Mononuclear cell (primary cell): ENCODE measurements around the gene ZFP1. TPM values are rescaled to one million over a fixed set of nuclear protein-coding genes. Genes with fewer than 3 reads are reported as not detected.
A peak's percentile ranks its signal among the peaks of the same experiment; 100 is the strongest.

Experiments
- H3K27me3 ChIP-seq: 2 replicates; pipeline ENCODE4 v1.6.0; 2011; ENCODE audit warnings: low read length, control low read depth; ENCODE audit not compliant: insufficient read depth
- H3K4me1 ChIP-seq: 2 replicates; pipeline ENCODE4 v1.5.1; 2011; ENCODE audit warnings: mild to moderate bottlenecking, low read length, control low read depth; ENCODE audit not compliant: insufficient read depth
- H3K4me3 ChIP-seq: 2 replicates; pipeline ENCODE4 v1.5.1; 2011; ENCODE audit warnings: mild to moderate bottlenecking, low read length, moderate library complexity
- H3K9me3 ChIP-seq: 2 replicates; pipeline ENCODE4 v1.5.1; 2011; ENCODE audit warnings: low read depth, mild to moderate bottlenecking, control low read depth, low read length
- total RNA-seq: library from RNA; depleted of rRNA; stranded (reverse); fragments of >200 nt; gene quantifications from one replicate; pipeline ENCODE4 v1.2.3, GENCODE V29; 2012

ZFP1 gene
- total RNA-seq: 14.2 TPM

DNA sequence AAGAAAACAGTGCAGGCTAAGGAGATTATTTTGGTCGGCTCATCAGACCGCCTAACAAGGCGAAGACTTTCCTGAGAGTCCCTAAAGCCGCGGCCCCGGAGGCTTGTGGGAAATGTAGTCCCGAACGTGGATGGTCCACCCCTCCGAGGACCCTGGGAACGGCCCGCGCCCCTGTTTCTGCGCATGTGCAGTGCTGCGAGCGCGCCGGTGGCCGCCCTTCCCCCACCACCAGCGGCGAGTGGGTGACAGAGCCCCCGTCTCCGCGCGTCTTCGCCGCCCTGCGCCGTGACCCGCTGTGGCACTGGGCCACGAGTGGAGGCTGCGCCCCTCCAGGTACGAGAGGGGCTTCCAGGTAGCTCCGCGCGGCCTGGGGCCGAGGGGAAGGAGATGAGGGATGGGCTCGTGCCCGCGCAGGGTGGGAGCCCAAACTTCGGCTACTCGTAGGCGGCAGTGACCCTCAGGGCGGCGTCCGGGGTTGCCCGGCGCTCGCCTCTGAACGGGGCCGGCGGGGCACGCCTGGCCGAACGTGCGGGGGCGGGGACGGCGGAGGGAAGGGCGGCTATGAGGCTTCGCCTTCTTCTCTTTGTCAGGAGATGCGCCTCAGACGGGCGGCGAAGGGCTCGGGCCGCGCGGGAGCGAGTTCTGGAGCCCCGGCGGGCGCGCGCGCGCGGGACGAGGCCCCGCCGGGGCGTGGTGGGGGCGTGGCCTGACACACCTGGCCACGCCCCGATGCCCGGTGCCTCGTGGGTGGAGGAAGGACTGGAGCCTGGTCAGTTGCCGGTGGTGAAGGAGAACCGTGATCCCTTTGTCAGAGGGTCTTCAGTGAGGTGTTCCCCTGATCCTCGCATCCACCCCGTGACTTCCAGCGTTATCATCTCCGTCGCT lies at the start of gene ZFP1:
Gene ZFP1, plus strand, starts transcription at position 214 of the 885 bp plus-strand sequence. CDS start 4,428 bp downstream, outside the sequence.
- peaks cover 11% of the 10 kb centered on the region for H3K9me3 ChIP-seq
- H3K4me3 ChIP-seq: peak within 1 kb of the TSS; percentile 93
- H3K4me1 ChIP-seq: peaks cover 9% of the 10 kb centered on the region
- H3K27me3 ChIP-seq: no peaks in the 10 kb centered on the region

DNA sequence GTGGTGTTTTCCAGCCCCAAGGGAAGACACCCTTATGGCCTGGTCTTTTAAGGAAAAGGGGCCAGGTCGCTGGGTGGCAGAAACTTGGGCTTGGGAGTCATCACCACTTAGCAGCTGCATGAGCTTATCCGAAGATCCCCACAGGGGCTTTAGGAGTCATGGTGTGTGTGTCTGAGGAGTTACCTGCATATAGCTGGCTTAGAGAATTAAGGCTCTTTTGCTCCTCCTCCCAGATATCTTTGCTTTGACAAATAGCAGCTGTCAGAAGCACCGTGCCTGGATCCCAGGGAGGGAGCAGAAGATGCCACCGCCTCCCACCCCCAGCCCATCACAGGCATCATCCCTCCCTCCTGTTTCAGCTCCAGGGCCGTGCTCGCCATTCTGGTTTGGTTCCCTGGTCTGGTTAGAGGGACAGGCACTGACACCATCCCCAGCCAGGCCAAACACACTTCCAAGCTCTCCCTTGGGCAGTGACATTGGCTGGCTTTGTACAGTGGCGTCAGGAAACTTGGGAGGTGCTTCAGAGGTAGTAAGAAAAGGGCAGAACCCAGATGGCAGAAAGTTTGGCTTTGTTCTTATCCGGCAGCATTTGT lies 49.2 kb upstream of the ZFP1 start:
- Histone ChIP-seq H3K27me3 (no peaks in the 10 kb centered on the region), H3K4me3 (no peak overlapping the region), H3K9me3 (no peaks in the 10 kb centered on the region), H3K4me1 (peaks cover 31% of the 10 kb centered on the region)

DNA sequence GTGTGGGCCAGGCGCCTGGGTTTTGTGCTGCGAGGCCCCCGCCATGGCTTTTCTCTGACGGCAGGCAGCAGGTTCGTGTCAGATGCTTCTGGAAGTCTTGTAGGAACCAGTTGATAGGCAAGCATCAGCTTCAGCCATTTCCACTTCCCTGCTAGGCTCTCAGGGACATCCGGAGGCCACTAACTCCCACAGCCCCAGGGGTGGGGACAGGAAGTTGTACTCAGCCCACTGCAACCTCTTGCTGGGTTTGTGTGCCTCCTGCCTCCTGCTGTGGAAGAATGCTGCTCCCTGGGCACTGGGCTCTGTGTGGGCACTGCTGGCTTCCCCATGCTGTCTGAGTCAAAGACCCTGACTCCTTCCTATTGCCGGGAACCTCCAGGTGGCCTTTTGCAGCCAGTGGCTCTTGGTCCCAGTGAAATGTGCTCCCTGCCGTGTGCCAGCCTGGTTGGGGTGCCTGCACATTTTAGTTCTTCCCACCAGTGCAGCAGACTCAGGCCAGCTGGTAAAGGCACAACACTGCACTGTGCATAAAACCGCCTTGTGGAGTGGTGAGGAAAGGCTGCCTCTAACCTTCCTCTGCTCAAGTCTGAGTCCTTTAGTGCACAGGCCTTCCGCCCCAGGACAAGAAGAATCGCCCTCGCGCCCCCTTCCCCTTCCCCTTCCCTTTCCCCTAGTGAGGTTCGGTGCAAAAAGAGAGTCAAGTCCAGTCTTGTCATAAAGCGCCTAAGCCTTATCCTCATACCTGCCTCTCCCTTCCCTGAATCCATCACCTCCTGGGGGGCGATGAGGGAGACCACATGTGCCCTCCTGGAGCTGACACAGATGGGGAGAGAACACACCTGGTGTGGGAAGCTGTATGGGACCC lies 48.4 kb upstream of the ZFP1 start:
- H3K4me3 ChIP-seq: no peak overlapping the region

DNA sequence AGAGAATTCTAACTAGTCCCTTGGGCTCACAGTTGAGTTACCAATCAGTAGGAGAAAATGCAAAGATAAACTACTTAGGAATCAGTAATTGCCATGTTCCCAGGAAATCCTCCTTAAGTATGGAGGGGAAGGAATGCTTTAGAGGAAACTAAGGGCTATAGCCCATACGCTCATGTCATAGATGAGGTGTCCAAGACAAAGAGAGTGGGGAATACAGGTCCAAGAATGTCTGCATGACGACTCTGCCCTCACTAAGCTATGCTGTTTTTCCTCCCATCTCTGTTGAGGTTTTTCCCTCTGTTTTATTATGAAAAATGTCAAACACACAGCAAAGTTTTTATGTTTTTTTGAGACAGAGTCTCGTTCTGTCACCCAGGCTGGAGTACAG lies 47.7 kb upstream of the ZFP1 start:
- H3K4me3 ChIP-seq: no peak overlapping the region
- H3K4me1 ChIP-seq: peaks cover 45% of the 10 kb centered on the region
- no peaks in the 10 kb centered on the region for H3K27me3 ChIP-seq
- H3K9me3 ChIP-seq: no peaks in the 10 kb centered on the region

More for the DNA sequence above, 48.4 kb upstream of the ZFP1 start:
- no peaks in the 10 kb centered on the region for H3K9me3 ChIP-seq
- peaks cover 39% of the 10 kb centered on the region for H3K4me1 ChIP-seq
- no peaks in the 10 kb centered on the region for H3K27me3 ChIP-seq

DNA sequence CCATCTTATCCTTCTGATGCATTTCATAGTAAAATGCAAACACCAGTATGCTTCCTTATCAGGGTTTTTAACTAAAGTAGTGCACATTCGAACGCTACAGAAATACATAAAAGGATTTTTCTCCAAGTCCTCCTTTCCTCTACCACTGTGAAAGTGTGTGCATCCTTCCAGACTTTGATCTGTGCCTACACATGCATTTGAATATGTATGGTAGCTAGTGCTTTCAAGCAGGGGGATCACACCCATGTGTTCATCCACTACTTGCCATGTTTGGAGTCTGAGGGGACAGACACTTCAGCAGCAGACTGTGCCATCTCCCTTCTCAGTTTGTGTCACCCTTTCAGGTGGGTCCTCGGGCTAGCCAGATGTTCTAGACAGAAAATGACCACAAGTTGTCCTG lies 46.7 kb upstream of the ZFP1 start:
- H3K4me3 ChIP-seq: no peak overlapping the region
- no peaks in the 10 kb centered on the region for H3K27me3 ChIP-seq
- H3K4me1 ChIP-seq: peaks cover 55% of the 10 kb centered on the region
- no peaks in the 10 kb centered on the region for H3K9me3 ChIP-seq

DNA sequence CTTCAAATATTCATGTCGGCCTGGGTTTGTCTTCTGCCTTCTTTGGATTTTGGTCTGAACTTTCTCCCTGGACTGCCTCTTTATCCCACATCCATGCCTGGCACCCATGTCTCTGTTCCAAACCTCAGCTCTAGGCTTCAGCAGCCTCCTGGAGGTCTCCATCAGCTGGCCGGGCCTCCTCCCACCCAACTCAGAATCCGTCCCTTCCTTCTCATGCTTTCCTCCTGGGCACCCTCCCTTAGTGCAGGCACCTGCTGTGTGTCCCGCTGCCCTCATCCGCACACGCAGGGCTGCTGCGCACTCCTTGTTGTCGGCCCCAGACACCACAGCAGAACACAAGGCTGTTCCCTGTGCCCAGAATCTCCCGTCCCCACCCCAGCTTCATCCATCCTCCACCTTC lies 45.7 kb upstream of the ZFP1 start:
- H3K9me3 ChIP-seq: no peaks in the 10 kb centered on the region
- no peak overlapping the region for H3K4me3 ChIP-seq
- H3K27me3 ChIP-seq: no peaks in the 10 kb centered on the region
- peaks cover 60% of the 10 kb centered on the region for H3K4me1 ChIP-seq

DNA sequence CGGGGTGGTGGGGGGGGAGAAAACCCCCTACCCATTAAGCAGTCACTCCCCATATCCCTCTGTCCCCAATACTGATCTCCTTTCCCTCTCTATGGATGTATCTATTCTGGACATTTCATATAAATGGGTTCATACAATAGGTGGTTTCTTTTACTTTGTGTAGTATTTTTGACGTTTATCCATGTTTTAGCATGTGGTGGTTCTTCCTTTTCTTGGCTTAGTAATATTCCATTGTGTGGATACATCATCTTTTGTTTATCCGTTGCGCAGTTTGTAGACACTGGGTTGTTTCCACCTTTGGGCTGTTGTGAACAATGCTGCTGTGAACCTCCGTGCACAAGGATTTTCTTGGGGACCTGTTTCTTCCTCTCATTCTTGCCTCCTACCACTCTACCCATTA lies 44.3 kb upstream of the ZFP1 start:
- Histone ChIP-seq H3K4me1 (peaks cover 59% of the 10 kb centered on the region), H3K27me3 (no peaks in the 10 kb centered on the region), H3K4me3 (no peak overlapping the region)

DNA sequence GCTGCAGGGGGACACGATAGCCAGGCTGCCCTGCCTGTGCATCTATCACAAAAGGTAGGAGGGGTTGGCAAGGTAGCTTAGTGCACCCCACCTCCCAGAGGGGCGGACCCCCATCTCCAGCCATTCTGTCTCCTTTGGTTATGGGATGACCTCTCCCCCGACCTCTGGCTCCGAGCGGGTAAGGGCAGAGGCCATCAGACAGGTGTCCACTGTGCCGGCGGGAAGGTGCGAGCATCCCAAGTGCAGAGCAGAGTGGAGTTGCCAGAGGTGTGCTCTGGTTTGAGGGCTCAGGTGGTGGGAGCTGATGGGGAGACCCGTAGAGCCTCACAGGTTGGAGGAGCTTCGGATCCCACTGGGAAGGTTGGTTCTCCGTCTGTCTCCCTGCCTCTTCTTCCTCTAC lies 43.5 kb upstream of the ZFP1 start:
- Histone ChIP-seq H3K9me3 (no peaks in the 10 kb centered on the region), H3K4me3 (no peak overlapping the region), H3K4me1 (peaks cover 59% of the 10 kb centered on the region), H3K27me3 (no peaks in the 10 kb centered on the region)

More for the DNA sequence above, 44.3 kb upstream of the ZFP1 start:
- no peaks in the 10 kb centered on the region for H3K9me3 ChIP-seq

DNA sequence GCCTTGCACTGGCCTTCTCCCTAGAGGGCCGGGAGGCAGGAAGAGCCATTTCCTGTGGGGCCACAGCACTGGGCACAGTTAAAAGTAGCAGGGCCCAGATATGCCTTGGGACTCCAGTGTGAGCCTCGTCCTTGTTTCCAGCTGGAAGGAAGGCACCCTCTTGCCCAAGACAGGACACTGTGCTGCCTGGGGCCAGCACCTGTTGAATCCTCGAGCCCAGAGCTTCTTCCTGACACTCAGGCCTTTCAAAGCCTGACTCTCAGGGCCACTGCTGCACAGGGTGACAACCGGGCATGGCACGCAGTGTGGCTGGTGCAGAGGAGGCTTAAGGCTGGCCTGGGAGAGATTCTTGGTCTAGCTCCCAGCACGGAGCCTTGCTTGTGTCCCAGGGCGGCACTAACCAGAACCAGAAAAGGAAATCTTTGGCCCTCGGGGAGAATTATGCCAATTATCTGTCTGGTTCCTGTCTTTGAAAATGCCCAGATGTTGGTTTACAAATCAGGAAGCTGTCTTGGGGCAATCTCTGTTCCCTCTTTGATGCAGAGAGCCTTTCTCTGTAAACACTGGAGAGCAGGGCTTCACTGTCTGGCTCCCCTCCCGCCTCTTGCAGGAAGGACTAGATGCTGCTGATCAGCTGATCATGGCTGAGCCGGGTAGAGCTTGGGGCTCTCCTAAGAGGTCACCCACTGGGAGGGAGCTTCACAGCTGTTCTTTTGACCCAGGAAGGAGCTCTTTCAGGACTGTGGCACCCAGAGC lies 42.8 kb upstream of the ZFP1 start:
- Histone ChIP-seq H3K4me3 (no peak overlapping the region), H3K9me3 (no peaks in the 10 kb centered on the region), H3K4me1 (peaks cover 59% of the 10 kb centered on the region), H3K27me3 (no peaks in the 10 kb centered on the region)

DNA sequence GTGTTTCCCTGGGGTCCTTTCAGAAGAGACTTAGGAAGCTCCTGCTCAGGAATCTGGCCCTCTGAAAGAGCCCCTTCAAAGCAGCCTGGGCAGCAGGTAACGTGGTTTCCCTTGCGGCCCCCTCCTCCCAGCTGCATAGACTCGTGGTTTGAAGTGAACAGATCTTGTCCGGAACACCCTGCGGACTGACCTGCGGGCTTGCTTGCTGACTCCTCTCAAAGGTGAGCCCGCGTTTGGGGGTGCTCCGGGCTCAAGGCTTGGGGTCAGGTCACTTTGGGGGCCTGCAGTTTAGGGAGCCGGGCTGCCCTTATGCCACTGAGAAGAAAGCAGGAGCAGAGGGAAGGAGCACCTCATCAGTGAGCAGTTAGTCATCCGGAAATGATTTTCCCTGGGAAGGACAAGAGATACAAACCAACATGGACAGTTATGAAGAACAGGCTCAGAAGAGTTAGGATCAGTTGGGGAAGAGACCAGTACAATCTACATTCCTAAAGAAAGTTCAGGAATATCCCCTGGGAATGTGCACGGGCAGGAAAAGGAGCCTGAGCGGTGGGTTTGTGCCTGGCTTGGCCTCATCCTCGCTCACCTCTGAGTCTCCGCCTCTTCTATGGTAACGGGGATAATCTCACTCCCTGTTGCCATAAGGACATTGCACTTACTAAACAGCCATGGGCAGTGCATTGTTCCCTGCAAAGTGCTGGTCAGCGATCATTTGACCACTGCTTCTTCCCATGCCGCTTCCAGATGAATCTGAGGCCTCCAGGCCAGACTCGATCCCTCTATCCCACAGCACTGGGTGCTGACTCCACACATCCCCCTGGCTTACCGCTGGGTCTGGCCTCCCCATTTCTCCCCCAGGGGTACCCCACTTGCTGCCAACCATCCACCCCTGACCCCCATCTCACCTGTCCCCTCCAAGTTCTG lies 41.7 kb upstream of the ZFP1 start:
- no peaks in the 10 kb centered on the region for H3K9me3 ChIP-seq
- H3K4me1 ChIP-seq: peaks cover 68% of the 10 kb centered on the region
- H3K4me3 ChIP-seq: no peak overlapping the region
- H3K27me3 ChIP-seq: no peaks in the 10 kb centered on the region

DNA sequence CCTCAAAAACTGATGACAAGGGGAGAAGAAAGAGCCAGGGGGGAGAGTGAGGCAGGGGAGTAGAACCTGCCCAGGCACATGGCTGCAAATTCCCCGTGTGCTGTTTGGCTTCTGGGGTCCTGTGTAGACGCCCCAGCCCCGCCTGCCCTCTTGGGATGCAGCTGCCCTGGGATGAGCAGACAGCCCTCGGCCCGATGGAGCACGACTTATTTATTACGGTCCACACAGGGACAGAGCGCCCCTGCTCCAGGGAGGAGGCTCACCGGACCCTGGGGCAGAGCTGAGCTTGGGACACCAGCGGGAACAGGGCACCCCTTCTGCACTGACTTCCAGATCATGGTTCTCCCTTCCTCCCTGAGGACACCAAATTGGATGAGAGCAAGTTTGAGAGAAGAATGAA lies 40.8 kb upstream of the ZFP1 start:
- Histone ChIP-seq H3K9me3 (no peaks in the 10 kb centered on the region), H3K27me3 (peaks cover 4% of the 10 kb centered on the region), H3K4me3 (no peak overlapping the region), H3K4me1 (peaks cover 77% of the 10 kb centered on the region)

DNA sequence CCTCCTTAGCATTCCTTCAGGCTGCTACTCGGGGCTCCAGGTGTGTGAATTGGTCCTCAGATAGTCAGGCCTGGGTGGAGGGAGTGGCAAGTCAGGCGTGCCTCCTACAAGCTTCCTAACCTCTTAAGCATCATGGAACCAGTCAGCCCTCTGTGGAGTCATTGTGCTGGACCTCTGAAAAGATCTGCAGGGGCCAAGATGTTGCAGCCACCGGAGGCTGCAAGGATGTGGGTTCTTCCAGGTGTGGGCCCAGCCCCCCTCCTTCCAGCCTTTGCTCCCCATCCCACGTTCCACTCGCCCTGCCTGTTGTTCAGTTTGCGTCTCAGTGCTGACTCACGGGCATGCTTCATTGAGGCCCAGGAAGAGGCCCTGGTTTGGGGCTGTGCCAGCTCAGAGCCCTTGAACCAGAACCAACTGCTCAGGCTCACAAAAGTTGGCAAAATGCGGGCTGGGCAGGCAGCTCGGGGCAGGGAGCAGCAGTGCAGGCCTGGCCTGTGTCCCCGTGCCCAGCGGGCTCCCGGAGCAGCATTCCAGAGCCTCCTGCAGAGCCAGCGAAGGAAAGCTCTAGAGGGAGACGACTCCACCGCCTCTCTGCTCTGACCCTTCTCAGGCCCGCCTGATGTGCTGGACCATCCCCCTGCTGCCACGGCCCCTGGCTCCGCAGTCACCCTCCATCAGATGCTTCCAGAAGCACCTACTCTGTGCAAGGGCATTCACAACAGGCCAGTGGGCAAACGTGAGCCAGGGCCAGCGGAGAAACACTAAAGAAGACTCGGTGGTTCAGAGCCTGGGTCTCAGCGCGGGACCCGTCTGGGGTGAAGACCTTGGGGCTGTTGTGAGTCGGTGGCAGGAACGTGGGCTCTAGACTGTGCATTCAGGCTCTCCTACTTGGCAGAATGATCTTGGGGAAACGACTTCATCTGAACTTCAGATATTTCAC lies 39.3 kb upstream of the ZFP1 start:
- no peaks in the 10 kb centered on the region for H3K9me3 ChIP-seq
- H3K27me3 ChIP-seq: peaks cover 9% of the 10 kb centered on the region
- no peak overlapping the region for H3K4me3 ChIP-seq
- H3K4me1 ChIP-seq: peaks cover 79% of the 10 kb centered on the region

DNA sequence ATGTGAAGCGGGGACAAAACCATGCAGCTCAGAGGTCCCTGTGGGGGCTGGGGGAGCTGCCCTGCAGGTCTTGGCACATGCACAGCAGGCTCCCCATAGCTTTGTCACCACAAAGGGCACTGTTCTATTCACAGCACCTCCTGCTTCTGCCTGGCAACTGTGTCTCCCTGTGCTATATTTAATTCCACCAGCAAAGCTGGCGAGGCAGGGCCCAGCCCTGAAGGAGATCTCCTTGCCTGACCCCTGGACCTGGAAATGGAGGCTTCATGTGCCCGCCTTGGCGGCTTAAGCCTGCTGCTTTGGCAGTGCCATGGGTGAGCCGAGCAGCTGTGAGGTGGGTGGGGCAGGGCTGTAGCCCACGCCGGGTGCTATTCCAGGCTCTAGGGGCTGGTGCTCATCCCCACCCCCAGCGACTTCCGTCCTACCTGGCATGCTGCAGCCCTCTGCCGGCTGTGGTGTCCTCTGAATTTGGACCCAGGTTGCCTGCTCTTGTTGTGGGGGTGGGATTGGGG lies 38.5 kb upstream of the ZFP1 start:
- Histone ChIP-seq H3K9me3 (no peaks in the 10 kb centered on the region), H3K4me3 (no peak overlapping the region), H3K27me3 (peaks cover 9% of the 10 kb centered on the region), H3K4me1 (peaks cover 72% of the 10 kb centered on the region)
